ENCODE results near the gene MBLAC2. TPM values are rescaled to one million over a fixed set of nuclear protein-coding genes. Genes with fewer than 3 reads are reported as not detected.
A peak's percentile ranks its signal among the peaks of the same experiment; 100 is the strongest.

MBLAC2 gene
- total RNA-seq, 1 experiment from 2014 or later: 11.0 TPM

DNA sequence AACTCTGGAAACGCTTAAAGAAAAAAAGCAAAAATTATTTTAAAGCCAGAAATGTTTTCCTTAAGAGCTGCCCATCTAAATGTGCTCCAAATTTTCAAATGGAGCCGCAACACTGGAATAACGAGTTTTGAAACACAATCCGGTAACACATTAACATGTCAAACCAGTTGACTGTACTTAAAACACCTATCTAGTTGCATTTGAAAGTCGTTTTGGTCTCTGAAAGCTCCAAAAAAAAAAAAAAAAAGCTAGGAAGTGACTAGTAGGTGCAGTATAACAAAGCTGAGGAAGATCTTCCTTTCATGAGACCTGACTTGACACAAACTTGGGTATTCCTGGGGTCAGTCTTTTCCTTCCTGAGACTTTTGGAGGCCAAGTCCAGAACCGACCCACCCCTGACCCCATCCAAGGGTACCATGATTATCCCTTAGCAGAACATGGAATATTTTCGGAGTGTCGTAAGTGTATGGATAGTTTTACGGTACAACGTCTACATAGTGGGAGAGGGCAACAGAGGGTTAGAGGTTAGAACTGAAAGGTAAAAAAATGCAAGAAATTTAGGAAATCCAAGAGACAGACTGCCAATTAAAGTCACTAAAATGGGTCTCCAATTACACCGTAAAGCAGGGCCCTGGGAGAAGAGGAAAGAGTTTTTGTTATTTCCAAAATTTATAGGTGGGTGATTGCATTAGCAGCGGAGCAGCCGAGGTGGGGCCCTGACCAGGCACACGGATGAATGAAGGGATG lies 65.8 kb downstream of the MBLAC2 start:
- no peaks in the 10 kb centered on the region for H3K9me3 Mint-ChIP-seq (ENCODE audit: low read depth, unreplicated experiment)
- H3K27ac Mint-ChIP-seq (ENCODE audit: unreplicated experiment): no peak overlapping the region
- TF ChIP-seq, protein P1, sequence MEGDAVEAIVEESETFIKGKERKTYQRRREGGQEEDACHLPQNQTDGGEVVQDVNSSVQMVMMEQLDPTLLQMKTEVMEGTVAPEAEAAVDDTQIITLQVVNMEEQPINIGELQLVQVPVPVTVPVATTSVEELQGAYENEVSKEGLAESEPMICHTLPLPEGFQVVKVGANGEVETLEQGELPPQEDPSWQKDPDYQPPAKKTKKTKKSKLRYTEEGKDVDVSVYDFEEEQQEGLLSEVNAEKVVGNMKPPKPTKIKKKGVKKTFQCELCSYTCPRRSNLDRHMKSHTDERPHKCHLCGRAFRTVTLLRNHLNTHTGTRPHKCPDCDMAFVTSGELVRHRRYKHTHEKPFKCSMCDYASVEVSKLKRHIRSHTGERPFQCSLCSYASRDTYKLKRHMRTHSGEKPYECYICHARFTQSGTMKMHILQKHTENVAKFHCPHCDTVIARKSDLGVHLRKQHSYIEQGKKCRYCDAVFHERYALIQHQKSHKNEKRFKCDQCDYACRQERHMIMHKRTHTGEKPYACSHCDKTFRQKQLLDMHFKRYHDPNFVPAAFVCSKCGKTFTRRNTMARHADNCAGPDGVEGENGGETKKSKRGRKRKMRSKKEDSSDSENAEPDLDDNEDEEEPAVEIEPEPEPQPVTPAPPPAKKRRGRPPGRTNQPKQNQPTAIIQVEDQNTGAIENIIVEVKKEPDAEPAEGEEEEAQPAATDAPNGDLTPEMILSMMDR (IDR thresholded peaks at IDR 0.05; ENCODE audit: unreplicated experiment): no peak
- H3K36me3 Mint-ChIP-seq (ENCODE audit: insufficient read depth, unreplicated experiment): peaks cover 14% of the 10 kb centered on the region
- CTCF ChIA-PET: interaction anchor here (0.7 to 1.3 kb wide), 3 partner anchors 18 to 273 kb away, joined by 3 to 5 read pairs (median 3); no protein-coding TSS in a partner anchor
- BruUV-seq (replicated peaks): TSS peak; percentile 62
- no peak overlapping the region for H3K4me3 Mint-ChIP-seq (ENCODE audit: low read depth, unreplicated experiment)
- H3K4me1 Mint-ChIP-seq (ENCODE audit: low read depth, unreplicated experiment): peaks cover 17% of the 10 kb centered on the region
- no peaks in the 10 kb centered on the region for H3K27me3 Mint-ChIP-seq (ENCODE audit: unreplicated experiment)
- peak; percentile 38 for DNase-seq
- intact Hi-C loops (cut with micrococcal nuclease; ENCODE audit: unreplicated experiment): loop anchor here (5.0 kb wide), 1 partner anchor 206 kb away; no protein-coding TSS in a partner anchor

Other genes starting within 250 kb of the MBLAC2 start
- 30.0 and 40.3 TPM in 2 replicates for gene CETN3, start 65.0 kb downstream of the MBLAC2 start, total RNA-seq (2022)
- 15.0 and 16.6 TPM in 2 replicates for gene POLR3G, start 93 bp upstream of the MBLAC2 start, total RNA-seq (2022)
- 25.9 and 27.2 TPM in 2 replicates for gene LYSMD3, start 54.8 kb upstream of the MBLAC2 start, total RNA-seq (2022)
- gene ADGRV1, start 84.0 kb upstream of the MBLAC2 start, total RNA-seq (2022): 1.8 and 3.5 TPM in 2 replicates

Data from Calu3 (cell line).